Progenitor cell of endocrine pancreas (in vitro differentiated cells): Measurements from ENCODE around the gene UNK. TPM values are rescaled to one million over a fixed set of nuclear protein-coding genes. Genes with fewer than 3 reads are reported as not detected.
A peak's percentile ranks its signal among the peaks of the same experiment; 100 is the strongest.

ENCODE experiments used
- DNase-seq: peaks from one replicate; pipeline ENCODE4 v3.0.0; 2021; ENCODE audit warnings: low spot score; ENCODE audit not compliant: unreplicated experiment
- H3K27ac Mint-ChIP-seq: 2 replicates; pipeline ENCODE4 v1.8.0; 2021; ENCODE audit warnings: mild to moderate bottlenecking, moderate library complexity, mixed read lengths
- H3K27me3 Mint-ChIP-seq: 2 replicates; pipeline ENCODE4 v1.8.0; 2021; ENCODE audit warnings: mixed read lengths
- H3K36me3 Mint-ChIP-seq: 2 replicates; pipeline ENCODE4 v1.8.0; 2022; ENCODE audit warnings: mixed read lengths; ENCODE audit not compliant: insufficient read depth
- H3K4me1 Mint-ChIP-seq: 2 replicates; pipeline ENCODE4 v1.8.0; 2021; ENCODE audit warnings: low read depth, mixed read lengths
- H3K4me3 Mint-ChIP-seq: 2 replicates; pipeline ENCODE4 v1.8.0; 2021; ENCODE audit warnings: low read depth, mild to moderate bottlenecking, moderate library complexity, mixed read lengths
- H3K9me3 Mint-ChIP-seq: 2 replicates; pipeline ENCODE4 v1.8.0; 2021; ENCODE audit warnings: low read depth, mixed read lengths
- total RNA-seq: library from RNA; stranded (reverse); gene quantifications from 2 replicates; pipeline ENCODE4 v1.2.1, GENCODE V29; 2021
- TF ChIP-seq, protein P1 (sequence below): fragments of 200-600 bp; sonication (generic); IDR thresholded peaks from one replicate; pipeline ENCODE4 v1.5.0; 2021; ENCODE audit warnings: antibody characterized with exemption, mild to moderate bottlenecking; ENCODE audit not compliant: unreplicated experiment

Gene UNK
- total RNA-seq, 1 donor from 2014 or later, result 72.8 TPM

DNA sequence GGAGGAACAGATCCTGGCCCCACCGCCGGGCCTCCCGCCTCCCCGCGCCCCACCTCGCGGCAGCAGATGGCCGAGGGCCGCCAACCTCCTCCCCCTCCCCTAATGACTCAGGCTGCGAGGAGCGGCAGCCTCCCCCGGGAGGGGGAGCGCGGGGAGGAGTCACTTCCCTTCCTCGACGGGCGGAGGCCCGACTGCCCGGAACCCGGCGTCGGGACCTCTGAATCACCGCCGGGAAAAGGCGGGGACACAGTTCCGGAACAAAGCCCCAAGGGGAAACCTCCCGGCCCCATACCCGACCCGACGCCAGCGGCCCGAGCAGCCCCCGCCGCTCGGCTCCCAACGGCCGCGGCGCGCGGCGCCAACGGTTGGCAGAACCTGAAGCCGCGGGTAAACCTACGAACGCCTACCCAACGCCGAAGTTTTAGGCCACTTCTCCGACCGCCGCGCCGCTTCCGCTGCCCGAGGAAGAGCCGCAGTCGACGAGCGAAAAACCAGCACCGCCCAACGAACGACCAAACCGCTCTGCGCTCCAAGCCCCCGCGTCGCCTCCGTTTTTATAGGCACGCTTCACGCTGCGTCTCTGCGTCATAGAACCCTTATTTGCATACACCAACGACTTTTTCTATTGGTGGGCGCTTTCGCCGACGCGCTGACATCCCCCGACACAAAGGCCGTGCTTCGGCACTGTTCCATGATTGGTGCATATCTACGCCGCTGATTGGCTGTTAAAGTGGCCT lies 5.2 kb upstream of the UNK start:
- TF ChIP-seq, protein P1, sequence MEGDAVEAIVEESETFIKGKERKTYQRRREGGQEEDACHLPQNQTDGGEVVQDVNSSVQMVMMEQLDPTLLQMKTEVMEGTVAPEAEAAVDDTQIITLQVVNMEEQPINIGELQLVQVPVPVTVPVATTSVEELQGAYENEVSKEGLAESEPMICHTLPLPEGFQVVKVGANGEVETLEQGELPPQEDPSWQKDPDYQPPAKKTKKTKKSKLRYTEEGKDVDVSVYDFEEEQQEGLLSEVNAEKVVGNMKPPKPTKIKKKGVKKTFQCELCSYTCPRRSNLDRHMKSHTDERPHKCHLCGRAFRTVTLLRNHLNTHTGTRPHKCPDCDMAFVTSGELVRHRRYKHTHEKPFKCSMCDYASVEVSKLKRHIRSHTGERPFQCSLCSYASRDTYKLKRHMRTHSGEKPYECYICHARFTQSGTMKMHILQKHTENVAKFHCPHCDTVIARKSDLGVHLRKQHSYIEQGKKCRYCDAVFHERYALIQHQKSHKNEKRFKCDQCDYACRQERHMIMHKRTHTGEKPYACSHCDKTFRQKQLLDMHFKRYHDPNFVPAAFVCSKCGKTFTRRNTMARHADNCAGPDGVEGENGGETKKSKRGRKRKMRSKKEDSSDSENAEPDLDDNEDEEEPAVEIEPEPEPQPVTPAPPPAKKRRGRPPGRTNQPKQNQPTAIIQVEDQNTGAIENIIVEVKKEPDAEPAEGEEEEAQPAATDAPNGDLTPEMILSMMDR, result no peak
- peak; percentile 87 for DNase-seq
- Mint-ChIP-seq H3K4me3 (peak overlapping the region; percentile 95), H3K9me3 (no peaks in the 10 kb centered on the region), H3K27me3 (no peaks in the 10 kb centered on the region), H3K4me1 (peaks cover 33% of the 10 kb centered on the region), H3K27ac (peak overlapping the region; percentile 100), H3K36me3 (peaks cover 26% of the 10 kb centered on the region)

GRCh38 chr17:75779987-75780889 lies 4.4 kb upstream of the UNK start:
- TF ChIP-seq, protein P1, result no peak
- Mint-ChIP-seq H3K4me1 (peaks cover 35% of the 10 kb centered on the region), H3K27ac (peak overlapping the region; percentile 100), H3K36me3 (peaks cover 26% of the 10 kb centered on the region), H3K27me3 (no peaks in the 10 kb centered on the region), H3K4me3 (peak overlapping the region; percentile 95), H3K9me3 (no peaks in the 10 kb centered on the region)
- DNase-seq, result no peak

GRCh38 chr17:75783069-75783783 lies 1.4 kb upstream of the UNK start:
- Mint-ChIP-seq H3K4me3 (peak overlapping the region; percentile 56), H3K4me1 (peaks cover 39% of the 10 kb centered on the region), H3K27ac (peak overlapping the region; percentile 100), H3K36me3 (peaks cover 13% of the 10 kb centered on the region), H3K9me3 (no peaks in the 10 kb centered on the region), H3K27me3 (no peaks in the 10 kb centered on the region)
- TF ChIP-seq, protein P1, result peak; percentile 83
- DNase-seq, result no peak

DNA sequence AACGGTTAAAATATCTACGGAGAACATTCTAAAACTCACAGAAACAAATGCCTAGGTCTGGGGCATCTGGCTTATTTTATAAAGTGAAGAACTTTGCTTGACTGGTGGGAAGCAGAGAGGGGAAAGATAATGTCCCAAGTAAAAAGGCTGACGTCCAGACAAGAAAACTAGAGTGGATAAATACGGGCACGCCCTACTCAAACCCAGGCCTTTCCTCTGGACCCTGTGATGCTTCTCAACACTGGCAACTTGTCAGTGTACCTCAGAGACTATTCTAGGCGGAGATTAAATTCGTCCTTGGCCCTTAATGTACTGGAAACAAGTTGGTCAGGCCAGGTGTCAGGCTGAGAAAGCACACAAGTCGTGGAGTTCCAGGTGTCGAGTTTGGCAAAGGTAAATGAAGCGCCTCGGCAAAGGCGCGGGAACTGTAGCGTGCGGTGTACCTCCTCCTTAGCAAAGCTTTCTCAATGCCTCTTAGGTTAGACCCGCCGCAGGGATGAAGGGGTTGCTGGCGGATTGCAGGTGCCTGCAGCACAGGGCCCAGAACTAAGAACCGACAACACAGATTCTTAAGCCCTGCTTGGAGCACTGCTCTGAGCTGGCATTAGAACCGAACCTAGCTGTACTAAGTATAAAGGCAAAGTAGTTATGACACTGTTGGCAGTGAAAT lies 668 bp upstream of the UNK start:
- H3K27me3 Mint-ChIP-seq, result no peaks in the 10 kb centered on the region
- DNase-seq, result no peak
- H3K4me1 Mint-ChIP-seq, result peaks cover 38% of the 10 kb centered on the region

More for the DNA sequence above, 668 bp upstream of the UNK start:
- Mint-ChIP-seq H3K9me3 (no peaks in the 10 kb centered on the region), H3K36me3 (peaks cover 7% of the 10 kb centered on the region), H3K4me3 (peak overlapping the region; percentile 91), H3K27ac (peak overlapping the region; percentile 100)
- TF ChIP-seq, protein P1, result no peak
